H9 (cell line): Measurements from ENCODE around the gene NRXN3. TPM values are rescaled to one million over a fixed set of nuclear protein-coding genes. Genes with fewer than 3 reads are reported as not detected.

Experiments used
- DNase-seq: peaks from one replicate; pipeline ENCODE4 v3.0.0-alpha.2; 2017
- H2AFZ ChIP-seq: one replicate; pipeline ENCODE4 v1.6.1; 2013; ENCODE audit warnings: mild to moderate bottlenecking, low read length, control low read depth, moderate library complexity
- H2AK5ac ChIP-seq: 2 replicates; pipeline ENCODE4 v1.6.1; 2013; ENCODE audit warnings: low read length, control low read depth, mixed read lengths; ENCODE audit not compliant: insufficient read length
- H2BK120ac ChIP-seq: one replicate; pipeline ENCODE4 v1.6.1; 2013; ENCODE audit warnings: low read depth, mild to moderate bottlenecking, low read length, control low read depth, inconsistent platforms; ENCODE audit not compliant: poor library complexity, severe bottlenecking
- H2BK12ac ChIP-seq: 2 replicates; pipeline ENCODE4 v1.6.1; 2013; ENCODE audit warnings: low read length, control low read depth, mixed read lengths, low read depth; ENCODE audit not compliant: insufficient read length
- H2BK15ac ChIP-seq: 2 replicates; pipeline ENCODE4 v1.6.1; 2013; ENCODE audit warnings: low read depth, low read length, control low read depth
- H2BK20ac ChIP-seq: one replicate; pipeline ENCODE4 v1.6.1; 2013; ENCODE audit warnings: low read depth, mild to moderate bottlenecking, low read length, control low read depth, inconsistent platforms; ENCODE audit not compliant: poor library complexity, severe bottlenecking
- H2BK5ac ChIP-seq: 2 replicates; pipeline ENCODE4 v1.6.1; 2013; ENCODE audit warnings: low read length, control low read depth, mixed read lengths; ENCODE audit not compliant: insufficient read length
- H3K14ac ChIP-seq: 2 replicates; pipeline ENCODE4 v1.6.1; 2013; ENCODE audit warnings: low read length, control low read depth; ENCODE audit not compliant: insufficient read depth
- H3K18ac ChIP-seq: 2 replicates; pipeline ENCODE4 v1.6.1; 2013; ENCODE audit warnings: low read depth, mild to moderate bottlenecking, mixed read lengths, low read length, control low read depth; ENCODE audit not compliant: insufficient read length
- H3K23ac ChIP-seq: 2 replicates; pipeline ENCODE4 v1.6.1; 2013; ENCODE audit warnings: low read length, control low read depth, mixed read lengths, low read depth; ENCODE audit not compliant: insufficient read length
- H3K23me2 ChIP-seq: 2 replicates; pipeline ENCODE4 v1.6.1; 2013; ENCODE audit warnings: low read depth, mild to moderate bottlenecking, mixed read lengths, low read length, control low read depth; ENCODE audit not compliant: insufficient read length, poor library complexity, severe bottlenecking
- H3K27ac ChIP-seq: 2 replicates; pipeline ENCODE4 v1.5.1; 2013; ENCODE audit warnings: low read length, control low read depth, mixed read lengths, low read depth; ENCODE audit not compliant: insufficient read length
- H3K27me3 ChIP-seq: 2 replicates; pipeline ENCODE4 v1.6.1; 2013; ENCODE audit warnings: low read length, control low read depth, inconsistent platforms; ENCODE audit not compliant: insufficient read depth
- H3K4ac ChIP-seq: 2 replicates; pipeline ENCODE4 v1.6.1; 2013; ENCODE audit warnings: low read depth, mild to moderate bottlenecking, control low read depth, inconsistent platforms, low read length, moderate library complexity
- H3K4me1 ChIP-seq: 2 replicates; pipeline ENCODE4 v1.6.1; 2013; ENCODE audit warnings: low read length, control low read depth, inconsistent platforms; ENCODE audit not compliant: insufficient read depth
- H3K4me2 ChIP-seq: 2 replicates; pipeline ENCODE4 v1.6.1; 2013; ENCODE audit warnings: low read length, control low read depth, mixed read lengths; ENCODE audit not compliant: insufficient read length, insufficient read depth
- H3K56ac ChIP-seq: 2 replicates; pipeline ENCODE4 v1.6.1; 2013; ENCODE audit warnings: low read depth, mild to moderate bottlenecking, mixed read lengths, low read length, control low read depth; ENCODE audit not compliant: insufficient read length
- H3K79me1 ChIP-seq: 2 replicates; pipeline ENCODE4 v1.6.1; 2013; ENCODE audit warnings: low read depth, mild to moderate bottlenecking, moderate library complexity, low read length, control low read depth, inconsistent platforms; ENCODE audit not compliant: insufficient read depth, poor library complexity, severe bottlenecking
- H3K79me2 ChIP-seq: 2 replicates; pipeline ENCODE4 v1.6.1; 2013; ENCODE audit warnings: low read length, control low read depth, inconsistent platforms; ENCODE audit not compliant: insufficient read depth
- H3K9ac ChIP-seq: 2 replicates; pipeline ENCODE4 v1.6.1; 2013; ENCODE audit warnings: low read length, control low read depth, mixed read lengths; ENCODE audit not compliant: insufficient read length; ENCODE audit errors: extremely low read depth
- H3K9me3 ChIP-seq: one replicate; pipeline ENCODE4 v1.6.1; 2013; ENCODE audit warnings: low read depth, low read length, inconsistent platforms; ENCODE audit not compliant: control insufficient read depth
- H3T11ph ChIP-seq: one replicate; pipeline ENCODE4 v1.6.1; 2013; ENCODE audit warnings: mild to moderate bottlenecking, low read length, control low read depth, inconsistent platforms
- H4K20me1 ChIP-seq: one replicate; pipeline ENCODE4 v1.6.1; 2013; ENCODE audit not compliant: control insufficient read depth, insufficient read length, insufficient read depth
- H4K5ac ChIP-seq: 2 replicates; pipeline ENCODE4 v1.6.1; 2013; ENCODE audit warnings: low read depth, mild to moderate bottlenecking, mixed read lengths, low read length, control low read depth; ENCODE audit not compliant: insufficient read length
- H4K8ac ChIP-seq: replicated peaks from 2 replicates; pipeline ENCODE4 v1.6.1; 2013; ENCODE audit warnings: low read length, control low read depth, mixed read lengths, low read depth; ENCODE audit not compliant: insufficient read length
- H4K91ac ChIP-seq: 2 replicates; pipeline ENCODE4 v1.6.1; 2013; ENCODE audit warnings: low read depth, mild to moderate bottlenecking, moderate library complexity, mixed read lengths, low read length, control low read depth; ENCODE audit not compliant: insufficient read length
- H3K27ac Mint-ChIP-seq, 3 experiments: 2 replicates in 2 of 3; 3 replicates in 1 of 3; pipeline ENCODE4 v1.8.0; 2020 to 2021; ENCODE audit warnings: mixed read lengths in 3 of 3, mild to moderate bottlenecking in 1 of 3, moderate library complexity in 1 of 3
- H3K27me3 Mint-ChIP-seq: 2 replicates; pipeline ENCODE4 v1.8.0; 2021; ENCODE audit warnings: low read depth, mild to moderate bottlenecking, moderate library complexity, mixed read lengths
- H3K36me3 Mint-ChIP-seq, 3 experiments: 2 replicates in 2 of 3; 3 replicates in 1 of 3; pipeline ENCODE4 v1.8.0; 2020 to 2021; ENCODE audit warnings: low read depth in 3 of 3, mixed read lengths in 3 of 3; ENCODE audit not compliant: insufficient read depth in 1 of 3
- H3K4me1 Mint-ChIP-seq, 2 experiments: 2 replicates each; pipeline ENCODE4 v1.8.0; 2020; ENCODE audit warnings: mixed read lengths in 2 of 2
- H3K4me3 Mint-ChIP-seq, 2 experiments: 2 replicates in 1 of 2; 3 replicates in 1 of 2; pipeline ENCODE4 v1.8.0; 2020 to 2021; ENCODE audit warnings: mild to moderate bottlenecking in 2 of 2, mixed read lengths in 2 of 2, moderate library complexity in 1 of 2
- H3K9me3 Mint-ChIP-seq, 2 experiments: 2 replicates in 1 of 2; 3 replicates in 1 of 2; pipeline ENCODE4 v1.8.0; 2020; ENCODE audit warnings: mild to moderate bottlenecking in 2 of 2, mixed read lengths in 2 of 2, moderate library complexity in 1 of 2
- WGBS: extraction: QIAGEN DNeasy Blood & Tissue Kit; methylation state at CpG from one replicate; pipeline ENCODE4 v1.1.7; 2013; ENCODE audit warnings: missing lambda C conversion rate, low lambda C conversion rate, mixed read lengths; ENCODE audit not compliant: insufficient read length; ENCODE audit errors: extremely low coverage; 5-methylcytosine and 5-hydroxymethylcytosine counted together
- total RNA-seq: library from RNA; stranded (reverse); gene quantifications from 2 replicates; pipeline ENCODE4 v1.2.1, GENCODE V29; 2021
- TF ChIP-seq, protein P1 (sequence below): fragments of 200-600 bp; sonication (generic); conservative IDR thresholded peaks from 3 replicates; pipeline ENCODE4 v1.8.0; 2021; ENCODE audit warnings: antibody characterized with exemption, mild to moderate bottlenecking

The NRXN3 gene
- total RNA-seq, 1 experiment from 2014 or later: 1.8 TPM

DNA sequence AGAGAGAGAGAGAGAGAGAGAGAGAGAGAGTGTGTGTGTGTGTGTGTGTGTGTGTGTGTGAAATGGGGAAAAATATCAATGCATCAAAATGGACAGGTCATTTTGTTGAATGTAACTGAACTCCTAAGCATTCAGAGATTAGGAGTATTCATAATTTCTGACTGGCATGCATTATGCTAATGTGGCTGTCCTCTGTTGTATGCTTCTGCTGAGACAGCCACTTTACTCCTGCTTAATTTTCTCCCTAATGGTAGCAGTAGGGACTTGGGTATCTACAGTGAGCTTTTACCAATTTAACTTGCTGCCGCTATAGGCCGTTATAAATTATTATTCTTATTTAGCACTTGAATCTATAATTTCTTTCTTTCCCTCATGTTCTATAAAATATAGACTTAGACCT, 924.8 kb downstream of the NRXN3 start:
- H3K18ac ChIP-seq: no peak overlapping the region
- no peak overlapping the region for H4K5ac ChIP-seq
- no peak overlapping the region for H3K27ac ChIP-seq
- no peak overlapping the region for H3K4ac ChIP-seq
- H2BK12ac ChIP-seq: no peak overlapping the region
- no peaks in the 10 kb centered on the region for H3K79me2 ChIP-seq
- no peak overlapping the region for H2BK120ac ChIP-seq
- no peaks in the 10 kb centered on the region for H3K36me3 Mint-ChIP-seq
- H3K4me1 Mint-ChIP-seq: peaks cover 25 to 47% of the 10 kb centered on the region in 2 experiments
- peaks cover 64% of the 10 kb centered on the region for H3K27me3 Mint-ChIP-seq
- no peak overlapping the region for H3K4me2 ChIP-seq
- no peaks in the 10 kb centered on the region for H4K20me1 ChIP-seq
- H2BK20ac ChIP-seq: no peak overlapping the region
- H2BK15ac ChIP-seq: no peak overlapping the region
- DNase-seq: no peak
- no peak overlapping the region for H3K4me3 Mint-ChIP-seq
- no peaks in the 10 kb centered on the region for H3K9me3 ChIP-seq
- TF ChIP-seq, protein P1, sequence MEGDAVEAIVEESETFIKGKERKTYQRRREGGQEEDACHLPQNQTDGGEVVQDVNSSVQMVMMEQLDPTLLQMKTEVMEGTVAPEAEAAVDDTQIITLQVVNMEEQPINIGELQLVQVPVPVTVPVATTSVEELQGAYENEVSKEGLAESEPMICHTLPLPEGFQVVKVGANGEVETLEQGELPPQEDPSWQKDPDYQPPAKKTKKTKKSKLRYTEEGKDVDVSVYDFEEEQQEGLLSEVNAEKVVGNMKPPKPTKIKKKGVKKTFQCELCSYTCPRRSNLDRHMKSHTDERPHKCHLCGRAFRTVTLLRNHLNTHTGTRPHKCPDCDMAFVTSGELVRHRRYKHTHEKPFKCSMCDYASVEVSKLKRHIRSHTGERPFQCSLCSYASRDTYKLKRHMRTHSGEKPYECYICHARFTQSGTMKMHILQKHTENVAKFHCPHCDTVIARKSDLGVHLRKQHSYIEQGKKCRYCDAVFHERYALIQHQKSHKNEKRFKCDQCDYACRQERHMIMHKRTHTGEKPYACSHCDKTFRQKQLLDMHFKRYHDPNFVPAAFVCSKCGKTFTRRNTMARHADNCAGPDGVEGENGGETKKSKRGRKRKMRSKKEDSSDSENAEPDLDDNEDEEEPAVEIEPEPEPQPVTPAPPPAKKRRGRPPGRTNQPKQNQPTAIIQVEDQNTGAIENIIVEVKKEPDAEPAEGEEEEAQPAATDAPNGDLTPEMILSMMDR: no peak
- no peak overlapping the region for H3K56ac ChIP-seq
- H3K23ac ChIP-seq: no peak overlapping the region
- no peak overlapping the region for H3T11ph ChIP-seq
- H3K4me1 ChIP-seq: peaks cover 5% of the 10 kb centered on the region; the same call in 1 of the 2 replicates
- no peaks in the 10 kb centered on the region for H3K79me1 ChIP-seq
- H4K8ac ChIP-seq: no peak overlapping the region
- no peak overlapping the region for H4K91ac ChIP-seq
- H3K9me3 Mint-ChIP-seq: peaks cover 0 to 2% of the 10 kb centered on the region in 2 experiments; a peak in 1 of 5 replicates
- H3K23me2 ChIP-seq: no peaks in the 10 kb centered on the region
- no CpG with 5 or more reads among the region's 2 CpGs for WGBS
- H2AFZ ChIP-seq: no peak overlapping the region
- H3K27ac Mint-ChIP-seq: no peak overlapping the region
- H3K14ac ChIP-seq: no peak overlapping the region
- no peak overlapping the region for H2BK5ac ChIP-seq
- no peak overlapping the region for H2AK5ac ChIP-seq
- no peak overlapping the region for H3K9ac ChIP-seq
- no peaks in the 10 kb centered on the region for H3K27me3 ChIP-seq
